GM18868 (cell line): ENCODE measurements around the gene JADE3.

Experiments used
- ATAC-seq: cut with Tn5 transposase; IDR thresholded peaks from one replicate; pipeline ENCODE4 v1.9.1; 2021; ENCODE audit warnings: mild to moderate bottlenecking, moderate library complexity; ENCODE audit not compliant: unreplicated experiment

Gene JADE3

DNA sequence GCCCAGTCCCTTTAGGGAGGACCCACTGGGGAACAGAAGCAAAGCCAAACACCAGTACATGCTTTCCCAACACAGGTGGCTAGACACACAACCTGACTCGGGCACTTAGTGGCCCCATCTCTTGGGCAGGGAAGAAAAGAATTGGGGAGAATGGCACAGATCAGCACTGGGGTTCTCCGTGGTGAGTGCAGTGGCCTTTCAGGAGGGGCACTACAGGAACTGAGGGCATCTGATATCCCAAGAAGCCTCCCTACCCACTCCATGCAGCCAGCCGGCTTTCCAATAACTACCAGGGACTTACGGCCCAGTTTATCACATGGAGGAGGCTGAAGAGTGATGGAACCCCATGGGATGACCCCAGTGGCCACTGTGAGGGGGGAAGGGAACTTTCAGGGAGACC is 189.0 kb downstream of the JADE3 start:
- no peak for ATAC-seq
